ENCODE results near the gene UFM1. TPM values are rescaled to one million over a fixed set of nuclear protein-coding genes. Genes with fewer than 3 reads are reported as not detected.

The UFM1 gene
- total RNA-seq, 1 donor from 2014 or later = 55.7 TPM

DNA sequence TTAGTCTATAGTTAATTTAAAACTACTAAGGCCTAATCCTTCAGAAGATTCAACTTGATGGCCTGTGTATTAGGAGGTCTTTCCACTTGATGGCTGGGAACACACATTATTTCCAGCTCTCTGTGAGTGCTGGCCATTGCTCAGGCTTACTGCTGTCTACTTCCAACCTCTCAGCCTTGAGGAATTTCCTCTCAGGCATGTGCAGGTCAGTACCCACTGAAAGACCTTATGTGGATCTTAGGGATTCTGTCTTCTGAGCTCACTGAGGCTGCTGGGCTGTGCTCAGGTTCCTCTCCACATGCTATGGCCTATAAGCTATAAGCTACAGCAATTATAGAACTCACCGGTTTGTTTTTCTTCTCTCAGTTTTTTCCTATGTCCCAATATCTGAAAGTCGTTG, 11.6 kb upstream of the UFM1 start:
- H3K9me3 Mint-ChIP-seq = no peaks in the 10 kb centered on the region
- DNase-seq = no peak
- TF ChIP-seq CTCF (IDR thresholded peaks at IDR 0.05) = no peak
- no peak overlapping the region for H3K4me3 Mint-ChIP-seq
- CTCF ChIA-PET = no interaction called here
- ATAC-seq (ENCODE audit: low read depth) = no peak
- POLR2A ChIA-PET = no interaction called here
- no peaks in the 10 kb centered on the region for H3K36me3 Mint-ChIP-seq (ENCODE audit: low read depth)
- no peaks in the 10 kb centered on the region for H3K4me1 Mint-ChIP-seq
- intact Hi-C loops (cut with micrococcal nuclease) = no loop called here
- no peak overlapping the region for H3K27ac Mint-ChIP-seq
- peaks cover 4% of the 10 kb centered on the region for H3K27me3 Mint-ChIP-seq

DNA sequence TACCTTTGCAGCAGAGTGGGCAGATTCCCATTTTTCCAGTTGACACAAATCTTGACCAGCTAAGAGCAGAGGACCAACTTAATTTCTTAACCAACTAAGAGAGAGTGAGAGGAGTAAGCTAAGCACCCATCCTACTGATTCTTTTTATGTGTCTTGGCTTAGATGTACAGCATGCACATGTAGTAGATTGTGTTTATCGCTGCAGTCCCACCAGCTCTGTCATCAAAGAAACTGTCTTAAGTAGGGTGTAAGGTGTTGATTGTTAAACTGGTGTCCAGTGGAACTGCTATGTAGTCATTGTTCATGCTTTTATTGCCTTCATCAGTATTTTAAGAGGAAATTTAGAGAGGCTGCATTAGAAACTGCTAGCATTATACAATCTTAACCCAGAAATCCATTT, 9.0 kb upstream of the UFM1 start:
- DNase-seq (no peak), ATAC-seq (ENCODE audit: low read depth) (no peak)
- H3K4me1 Mint-ChIP-seq = no peaks in the 10 kb centered on the region
- H3K36me3 Mint-ChIP-seq (ENCODE audit: low read depth) = no peaks in the 10 kb centered on the region
- CTCF ChIA-PET = no interaction called here
- no peak overlapping the region for H3K27ac Mint-ChIP-seq
- H3K4me3 Mint-ChIP-seq = no peak overlapping the region
- intact Hi-C loops (cut with micrococcal nuclease) = loop anchor here (10.0 kb wide), 1 partner anchor 1314 kb away; the partner anchor contains the start of gene COG6
- TF ChIP-seq CTCF (IDR thresholded peaks at IDR 0.05) = no peak
- POLR2A ChIA-PET = no interaction called here
- H3K9me3 Mint-ChIP-seq = no peaks in the 10 kb centered on the region
- peaks cover 4% of the 10 kb centered on the region for H3K27me3 Mint-ChIP-seq

DNA sequence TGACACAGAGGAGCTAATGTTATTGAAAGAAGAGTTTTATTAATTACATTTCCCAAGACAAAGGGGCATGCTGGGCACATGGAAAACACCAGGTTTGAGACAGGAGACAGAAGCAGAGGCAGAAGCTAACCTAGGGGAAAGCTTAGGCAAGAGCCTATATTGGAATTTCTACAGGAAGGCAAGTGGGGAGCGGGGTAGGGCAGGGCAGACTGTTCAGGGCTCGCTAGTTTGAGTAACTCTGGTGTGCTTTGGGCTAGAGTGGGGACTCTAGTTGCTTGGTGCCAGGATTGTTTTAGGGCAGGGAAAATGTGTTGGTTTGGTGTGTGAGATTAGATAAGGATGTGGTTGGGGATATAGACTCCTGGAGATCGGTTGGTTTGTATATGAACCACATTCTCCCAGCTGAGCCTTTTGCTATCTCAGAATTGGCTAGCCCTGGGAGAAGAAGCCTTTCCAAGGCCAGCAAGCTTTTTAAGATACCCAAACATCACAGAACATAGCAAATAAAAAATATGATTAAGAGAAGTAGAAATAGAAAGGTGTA, 8.4 kb upstream of the UFM1 start:
- Mint-ChIP-seq H3K4me3 (no peak overlapping the region), H3K4me1 (no peaks in the 10 kb centered on the region), H3K9me3 (no peaks in the 10 kb centered on the region), H3K27ac (no peak overlapping the region), H3K27me3 (peaks cover 4% of the 10 kb centered on the region), H3K36me3 (ENCODE audit: low read depth) (no peaks in the 10 kb centered on the region)
- POLR2A ChIA-PET = interaction anchor here (0.8 kb wide), 1 partner anchor 8 kb away, joined by 4 read pairs; the partner anchor contains the start of gene UFM1
- ATAC-seq (ENCODE audit: low read depth) = no peak
- DNase-seq = no peak
- TF ChIP-seq CTCF (IDR thresholded peaks at IDR 0.05) = no peak
- CTCF ChIA-PET = no interaction called here
- intact Hi-C loops (cut with micrococcal nuclease) = loop anchor here (10.0 kb wide), 1 partner anchor 1314 kb away; the partner anchor contains the start of gene COG6

DNA sequence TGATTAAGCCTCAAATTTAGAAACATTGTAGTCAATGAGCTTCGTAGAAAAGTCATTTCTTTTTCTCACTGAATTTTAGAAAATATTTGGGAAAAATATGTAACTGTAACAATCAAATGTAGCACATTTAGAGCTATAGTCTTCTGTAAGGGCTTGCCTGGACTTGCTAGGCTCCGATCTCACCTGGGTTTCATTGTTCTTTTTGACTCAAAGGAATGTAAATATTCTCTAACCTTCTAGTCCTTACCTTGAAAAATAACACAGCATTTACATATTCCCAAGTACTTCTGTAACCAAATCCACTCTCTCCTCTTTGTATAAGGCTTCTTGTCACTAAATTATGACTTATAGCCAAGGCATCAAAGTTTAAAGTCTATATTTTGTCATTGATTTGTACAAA, 2.9 kb upstream of the UFM1 start:
- no peak for DNase-seq
- ChIA-PET POLR2A (no interaction called here), CTCF (no interaction called here)
- ATAC-seq (ENCODE audit: low read depth) = no peak
- Mint-ChIP-seq H3K4me3 (no peak overlapping the region), H3K36me3 (ENCODE audit: low read depth) (peaks cover 18% of the 10 kb centered on the region), H3K27me3 (no peaks in the 10 kb centered on the region), H3K4me1 (peaks cover 29% of the 10 kb centered on the region), H3K9me3 (no peaks in the 10 kb centered on the region), H3K27ac (no peak overlapping the region)
- intact Hi-C loops (cut with micrococcal nuclease) = loop anchor here (5.0 to 10.0 kb wide), 2 partner anchors 179 to 1308 kb away; partner anchors contain the start of gene COG6
- TF ChIP-seq CTCF (IDR thresholded peaks at IDR 0.05) = no peak

- CTCF ChIA-PET = no interaction called here
- H3K4me3 Mint-ChIP-seq = peak overlapping the region; percentile 98
- ATAC-seq (ENCODE audit: low read depth) (no peak), DNase-seq (no peak)
- peaks cover 25% of the 10 kb centered on the region for H3K36me3 Mint-ChIP-seq (ENCODE audit: low read depth)
- H3K9me3 Mint-ChIP-seq = no peaks in the 10 kb centered on the region
- no peaks in the 10 kb centered on the region for H3K27me3 Mint-ChIP-seq
- H3K27ac Mint-ChIP-seq = peak overlapping the region; percentile 97
- POLR2A ChIA-PET = interaction anchor here (0.6 to 2.0 kb wide), 6 partner anchors 8 to 1349 kb away, joined by 3 to 12 read pairs (median 6); partner anchors contain the start of genes EXOSC8, NHLRC3, PROSER1 and SUPT20H
- intact Hi-C loops (cut with micrococcal nuclease) = loop anchor here (1.0 to 10.0 kb wide), 6 partner anchors 182 to 1530 kb away; partner anchors contain the start of genes COG6, EXOSC8, NHLRC3 and PROSER1
- H3K4me1 Mint-ChIP-seq = peaks cover 33% of the 10 kb centered on the region
- no peak for TF ChIP-seq CTCF (IDR thresholded peaks at IDR 0.05)
These were observed 726 bp upstream of the UFM1 start for GRCh38 chr13:38348861-38349389.
